Ureter (tissue), 1 donor: ENCODE data around the gene CBX8. TPM values are rescaled to one million over a fixed set of nuclear protein-coding genes. Genes with fewer than 3 reads are reported as not detected.

Experiments
- DNase-seq: peaks from one replicate; pipeline ENCODE4 v3.0.0-alpha.2; 2020; ENCODE audit warnings: low spot score
- total RNA-seq: library from RNA; stranded (reverse); gene quantifications from one replicate; pipeline ENCODE4 v1.2.4, GENCODE V29; 2023
- donor health status: DM: yes; HTN: yes; CAD: no.

The CBX8 gene
- total RNA-seq, 1 donor from 2014 or later = 6.5 TPM

DNA sequence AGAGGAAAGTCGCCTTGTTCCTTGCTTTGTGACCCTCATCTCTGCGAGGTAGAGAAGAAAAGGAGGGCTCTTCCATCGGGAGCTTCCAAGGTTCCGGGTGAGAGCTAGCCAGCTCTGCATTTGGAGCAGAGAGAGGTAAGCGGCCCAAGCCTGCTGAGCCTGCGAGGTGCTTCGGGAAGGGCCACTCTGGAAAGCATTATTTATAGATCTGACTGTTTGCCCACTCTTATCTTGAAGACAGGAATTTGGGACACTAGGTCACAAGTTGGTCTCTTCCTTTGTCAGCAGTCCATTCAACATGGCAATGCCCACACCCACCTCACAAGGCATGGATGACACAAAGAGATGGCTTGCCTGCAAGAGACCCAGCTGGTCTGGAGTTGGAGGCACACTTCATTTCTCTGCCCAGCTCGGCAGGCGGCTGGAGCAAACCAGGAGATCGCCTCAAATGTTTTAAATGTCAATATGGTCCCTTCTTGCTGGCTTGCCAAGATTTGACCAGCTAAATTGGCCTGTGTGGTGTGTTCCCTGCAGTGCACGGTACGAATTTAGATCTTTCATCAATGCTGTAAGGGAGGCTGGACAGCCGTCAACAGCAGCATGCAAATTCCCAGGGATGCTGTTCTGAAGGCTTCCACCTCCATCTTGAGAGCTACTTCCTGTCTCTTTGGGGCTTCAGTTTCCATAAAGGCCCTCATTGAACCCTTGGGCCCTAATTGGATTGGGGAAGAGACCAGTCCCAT is 22.8 kb upstream of the CBX8 start:
- DNase-seq = no peak

DNA sequence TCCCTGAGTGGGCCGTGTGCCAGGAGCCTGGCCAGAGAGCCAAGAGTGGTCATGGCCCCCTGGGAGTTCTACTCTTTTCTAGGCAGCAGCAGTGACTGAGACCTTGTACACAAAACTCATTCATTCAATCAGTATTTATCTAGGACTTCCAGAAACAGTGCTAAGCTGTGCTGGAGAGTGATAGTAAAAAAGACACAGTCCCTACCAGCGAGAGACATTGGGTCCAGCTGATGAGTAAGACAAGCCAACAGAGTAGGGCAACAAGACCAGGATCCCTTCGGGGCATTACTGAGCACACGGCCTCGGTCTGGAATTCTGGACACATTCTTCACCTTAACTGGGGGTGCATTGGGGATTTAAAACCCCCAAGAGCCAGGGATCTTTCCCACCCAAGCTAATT is 22.2 kb upstream of the CBX8 start:
- DNase-seq = no peak

- no peak for DNase-seq
Observed at GRCh38 chr17:79818026-79818758, 21.3 kb upstream of the CBX8 start.

DNA sequence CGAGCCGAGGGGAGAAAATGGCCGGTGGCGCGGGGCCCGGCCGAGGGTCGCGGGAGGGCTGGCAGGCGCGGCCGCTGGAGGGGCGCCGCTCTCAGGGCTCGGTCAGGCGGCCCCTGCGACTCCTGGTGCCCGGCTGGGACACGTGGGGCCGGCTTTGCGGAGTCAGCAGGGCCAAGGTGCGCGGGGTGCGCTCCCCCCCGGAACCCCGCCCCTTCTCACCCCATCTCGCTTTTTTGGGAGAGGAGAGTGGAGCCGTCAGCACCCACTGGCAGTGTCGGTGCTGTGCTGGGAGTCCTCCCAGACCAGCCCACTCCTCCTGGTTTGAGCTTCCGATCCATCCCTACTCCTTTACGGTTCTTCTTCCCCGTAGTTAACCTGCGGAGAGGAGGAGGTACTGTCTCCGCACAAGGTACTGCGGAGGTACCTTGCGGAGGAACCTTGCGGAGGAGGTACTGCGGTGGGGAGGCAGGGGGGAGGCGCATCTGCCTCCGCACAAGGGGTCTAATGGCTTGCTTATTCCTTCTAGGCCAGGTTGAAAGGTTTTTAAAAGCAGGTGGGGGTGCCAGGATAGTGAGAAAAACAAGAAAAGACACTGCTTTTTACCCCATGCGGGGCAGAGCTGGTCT is 19.1 kb upstream of the CBX8 start:
- no peak for DNase-seq

DNA sequence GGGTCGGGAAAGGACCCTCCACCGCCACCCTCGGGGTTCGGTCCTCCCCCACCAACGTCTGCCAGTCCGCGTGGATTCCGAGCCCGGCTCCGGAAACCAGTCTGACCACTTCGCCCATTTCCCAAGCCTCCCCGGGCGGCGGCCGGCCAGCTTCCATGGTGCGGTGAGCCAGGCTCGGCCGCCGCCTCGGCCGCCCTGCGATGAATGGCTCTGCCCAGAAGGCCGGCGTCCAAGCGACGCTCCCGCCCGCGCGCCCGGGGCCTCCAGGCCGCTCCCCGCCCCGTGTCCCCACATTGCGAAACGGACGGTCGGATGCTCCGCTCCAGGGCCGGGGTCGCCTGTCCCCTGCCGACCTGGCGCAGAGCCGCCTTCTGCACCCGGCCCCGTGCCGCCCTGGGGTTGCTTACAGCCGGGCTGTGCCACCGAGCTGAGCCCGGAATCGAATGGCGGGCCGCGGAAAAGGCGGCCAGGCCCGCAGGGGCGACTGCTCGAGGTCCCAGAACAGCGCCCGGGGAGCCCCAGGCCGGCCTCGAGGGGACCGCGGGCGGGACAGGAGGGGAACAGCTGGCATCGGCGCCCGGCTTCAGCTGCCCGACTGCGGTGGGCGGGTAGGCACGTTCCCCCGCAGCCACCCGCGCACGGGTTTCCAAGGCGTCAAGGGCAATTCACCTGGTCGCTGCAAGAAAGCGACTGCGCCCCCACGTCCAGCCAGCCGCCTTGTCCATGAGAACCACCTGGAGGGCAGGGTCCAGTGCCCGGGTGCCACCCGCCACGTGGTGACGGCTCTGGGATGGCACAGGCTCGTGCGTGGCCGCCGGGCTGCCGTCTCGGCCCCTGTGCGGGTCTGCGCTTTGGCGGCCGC is 18.3 kb upstream of the CBX8 start:
- DNase-seq = no peak

- DNase-seq = no peak
Observed at GRCh38 chr17:79814127-79814973, 17.5 kb upstream of the CBX8 start.

DNA sequence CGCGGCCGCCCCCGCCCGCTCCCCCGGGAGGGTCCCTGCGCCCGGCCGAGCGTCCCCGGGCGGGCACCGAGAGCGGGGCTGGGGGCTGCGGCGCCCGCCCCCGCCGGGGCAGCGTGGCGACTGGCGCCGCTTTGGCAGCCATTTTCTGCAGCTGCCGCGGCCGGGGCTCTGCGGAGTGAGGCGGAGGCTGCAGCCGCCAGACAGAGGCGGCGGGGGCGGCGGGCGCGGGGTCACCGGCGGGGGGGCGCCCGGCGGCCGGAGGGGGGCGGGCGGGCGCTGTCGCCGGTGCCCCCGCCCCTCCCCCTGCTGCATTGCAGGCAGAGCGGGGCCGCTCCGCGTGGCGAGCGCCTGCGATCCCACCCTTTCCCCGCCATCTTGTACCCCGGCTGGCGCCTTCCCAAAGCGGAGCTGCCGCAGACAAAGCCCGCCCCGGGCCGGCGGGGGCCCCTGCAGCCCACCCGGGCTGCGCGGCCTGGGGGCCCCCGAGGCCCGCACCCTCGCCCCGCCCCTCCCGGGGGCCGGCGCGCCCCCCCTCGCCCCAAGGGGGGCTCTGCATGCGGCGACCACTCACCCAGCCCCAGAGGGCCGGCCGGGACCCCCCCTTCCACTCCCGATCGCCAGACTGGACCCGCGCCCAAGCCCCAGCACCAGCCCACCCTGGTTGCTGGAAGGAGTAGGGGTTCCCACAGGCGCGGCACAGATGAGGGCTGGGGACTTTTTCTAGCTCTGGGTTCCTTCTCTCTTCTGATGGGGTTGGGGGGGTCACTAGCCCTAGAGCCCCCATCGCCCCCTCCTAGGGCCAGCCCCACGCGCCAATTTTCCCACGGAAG is 16.6 kb upstream of the CBX8 start:
- no peak for DNase-seq

DNA sequence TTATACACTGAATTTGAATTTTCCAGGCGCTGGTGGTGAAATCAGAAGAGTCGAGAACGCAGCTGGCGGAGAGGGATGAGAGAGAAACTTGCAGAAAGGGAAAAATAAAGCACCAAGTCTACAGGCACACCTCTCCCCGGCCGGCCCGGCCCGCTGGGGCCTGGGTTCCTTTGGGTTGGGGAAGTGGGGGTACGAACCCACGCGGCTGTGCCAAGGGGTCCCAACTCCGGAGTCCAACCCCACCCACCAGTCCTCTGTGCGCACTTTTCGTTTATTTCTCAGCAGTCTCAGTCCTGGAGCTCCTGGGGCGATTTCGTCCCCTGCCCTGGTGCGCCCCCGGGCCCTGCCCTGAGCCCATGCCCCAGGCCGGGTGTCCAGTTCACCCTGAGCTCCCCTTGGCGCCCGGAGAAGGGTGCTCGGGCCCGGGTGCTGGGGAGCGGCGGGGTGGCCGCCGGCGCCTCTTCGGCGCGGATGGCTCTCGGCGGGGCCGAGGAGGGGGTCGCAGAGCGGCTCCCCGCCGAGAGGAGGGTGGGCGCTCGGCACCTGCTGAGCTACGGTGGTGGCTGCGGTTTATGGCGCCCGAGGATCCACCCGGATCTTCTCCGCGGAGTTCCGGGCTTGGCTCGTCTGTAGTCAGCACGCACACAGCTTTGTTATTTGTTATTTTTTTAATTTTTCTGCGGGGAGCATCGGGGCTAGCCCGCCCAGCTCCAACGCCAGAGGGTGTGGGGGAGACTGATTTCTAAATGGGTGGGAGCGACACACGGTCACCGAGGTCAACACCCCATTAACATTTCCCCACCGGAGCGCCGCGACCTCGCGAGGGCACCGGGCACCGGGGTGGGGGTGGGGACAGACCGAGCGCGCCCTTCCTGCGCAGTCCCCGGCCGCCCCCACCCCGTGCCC is 15.7 kb upstream of the CBX8 start:
- DNase-seq = no peak

DNA sequence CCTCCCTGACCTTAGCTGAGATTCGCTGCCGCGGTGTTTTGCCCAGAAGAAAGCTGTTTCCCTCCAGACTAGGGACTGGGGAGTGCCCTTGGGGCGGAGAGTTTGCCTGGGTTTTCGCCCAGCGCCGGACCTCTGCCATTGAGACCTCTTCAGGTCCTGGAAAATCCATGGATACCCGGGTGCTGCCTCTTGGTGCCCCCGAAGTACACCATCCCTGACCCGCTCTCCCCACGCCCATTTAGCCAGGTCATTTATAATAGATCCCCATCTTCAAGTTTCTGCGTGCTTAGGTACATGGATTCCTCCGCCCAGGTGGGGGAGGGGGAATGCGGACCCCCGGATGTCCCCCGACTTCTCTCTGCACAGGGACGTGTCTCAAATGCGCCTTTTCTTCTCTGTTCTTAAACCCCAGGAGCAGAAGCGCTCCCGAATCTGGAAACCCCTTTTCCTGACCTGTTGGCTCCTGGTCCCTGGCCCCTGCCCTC is 15.0 kb upstream of the CBX8 start:
- DNase-seq = no peak

DNA sequence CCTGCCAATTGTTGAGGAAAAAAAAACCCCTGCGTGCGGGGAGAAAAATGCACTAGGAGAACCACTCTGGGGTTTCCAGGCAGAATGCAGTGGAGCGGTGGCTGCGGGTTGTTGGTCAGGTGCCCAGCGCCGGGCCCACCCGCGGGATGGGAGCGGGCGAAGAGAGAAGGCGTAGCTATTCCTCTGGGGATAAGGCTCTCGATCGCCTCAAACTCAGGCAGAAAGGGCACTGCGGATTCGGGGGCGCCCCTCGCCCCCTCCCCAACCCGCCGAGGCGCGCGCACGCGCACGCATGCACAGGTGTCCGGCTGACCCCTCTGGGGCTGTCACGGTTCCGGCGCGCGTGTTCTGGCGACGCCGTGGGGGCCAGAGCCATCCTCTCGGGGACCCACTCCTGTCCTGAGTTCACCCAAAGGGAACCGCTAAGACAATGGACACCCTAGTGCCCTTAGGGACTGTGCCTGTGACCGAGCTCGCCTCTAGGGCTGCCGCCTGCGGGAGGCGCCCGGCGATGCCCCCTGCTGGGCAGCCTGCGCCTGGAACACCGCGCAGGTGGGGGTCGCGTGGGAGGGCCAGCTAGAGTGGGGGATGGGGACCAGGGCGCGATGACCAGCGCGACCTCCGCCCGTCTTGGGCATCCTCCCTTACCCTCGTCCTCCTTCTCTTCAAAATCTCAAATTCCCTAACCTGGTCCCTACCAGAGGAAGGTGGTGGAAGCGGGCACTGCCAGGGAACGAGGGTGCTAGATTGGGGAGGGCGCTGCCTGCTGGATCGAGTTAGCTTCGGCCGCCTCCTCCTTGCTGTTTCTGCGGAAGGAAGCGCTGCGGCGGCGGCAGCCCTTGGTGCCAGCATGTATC is 14.4 kb upstream of the CBX8 start:
- DNase-seq = no peak

DNA sequence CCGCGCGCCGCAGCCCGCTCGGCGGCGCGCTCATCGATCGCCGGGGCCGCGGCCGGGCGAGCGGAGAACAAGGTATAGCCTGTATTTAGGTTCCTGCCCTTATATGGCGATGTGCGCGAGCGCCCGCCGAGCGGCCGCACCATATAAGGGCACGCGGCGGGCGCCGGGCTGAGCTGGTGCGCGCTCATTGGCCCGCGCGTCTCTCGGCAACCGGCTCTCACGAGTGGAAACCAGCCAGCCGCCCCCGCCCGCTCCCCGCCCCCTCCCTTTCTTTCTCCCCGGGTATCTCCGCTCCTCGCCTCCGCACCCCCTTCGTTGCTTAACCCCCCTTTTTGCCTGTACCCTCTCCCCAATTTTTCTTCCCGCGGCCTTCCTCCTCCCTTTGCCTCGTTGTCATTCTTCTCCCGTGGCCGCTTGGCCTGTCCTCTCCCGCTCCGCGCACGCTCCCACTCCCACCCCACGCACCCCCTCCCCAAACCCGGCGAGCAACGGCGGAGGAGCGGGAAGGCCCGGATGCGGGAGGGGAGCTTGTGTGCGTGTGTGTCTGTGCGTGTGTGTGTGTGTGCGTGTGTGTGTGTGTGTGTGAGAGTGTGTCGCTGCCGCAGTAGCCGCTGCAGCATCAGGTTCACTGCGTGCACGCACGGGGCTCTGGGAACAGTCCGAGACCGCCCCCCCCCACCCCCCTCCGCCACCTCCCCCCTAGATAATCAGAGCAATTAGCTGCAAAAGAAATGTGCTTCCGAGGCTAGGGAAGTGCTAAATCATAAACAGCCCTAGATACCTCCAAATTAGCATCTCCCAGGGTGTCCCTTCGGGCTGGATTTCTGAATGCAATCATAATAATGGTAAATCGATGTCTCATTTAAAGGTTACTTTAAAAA is 13.5 kb upstream of the CBX8 start:
- peak; percentile 67 for DNase-seq

DNA sequence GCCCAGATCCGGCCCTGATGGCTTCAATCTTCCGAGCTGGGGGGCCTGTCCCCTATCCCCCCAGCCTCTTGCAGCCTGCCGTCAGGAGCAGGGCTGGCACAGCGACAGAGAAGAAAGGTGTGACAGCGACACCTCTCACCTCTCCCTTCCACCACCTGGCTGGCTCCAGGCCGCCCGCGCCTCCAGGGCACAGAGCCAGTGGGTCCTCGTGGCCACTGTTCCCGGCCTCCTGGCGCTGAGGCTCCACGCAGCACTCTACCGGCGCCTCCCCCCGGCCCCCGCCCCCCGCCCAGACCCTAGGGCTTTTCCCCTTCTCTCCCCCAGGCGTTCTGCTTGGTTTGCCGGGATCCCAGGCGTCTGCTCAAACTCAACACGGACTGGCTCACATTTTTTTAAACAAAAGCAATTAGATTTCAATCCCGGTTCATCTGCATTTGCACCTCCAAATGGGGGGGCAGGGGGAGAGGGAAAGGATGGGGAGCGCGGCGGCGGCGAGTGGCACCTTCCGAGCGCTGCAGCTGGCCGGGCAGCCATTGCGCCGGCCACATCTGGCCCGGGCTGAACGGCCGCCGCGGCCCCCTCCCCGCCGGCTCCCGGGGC is 12.8 kb upstream of the CBX8 start:
- DNase-seq = no peak

- DNase-seq = no peak
Observed at GRCh38 chr17:79808763-79809529, 12.1 kb upstream of the CBX8 start.

DNA sequence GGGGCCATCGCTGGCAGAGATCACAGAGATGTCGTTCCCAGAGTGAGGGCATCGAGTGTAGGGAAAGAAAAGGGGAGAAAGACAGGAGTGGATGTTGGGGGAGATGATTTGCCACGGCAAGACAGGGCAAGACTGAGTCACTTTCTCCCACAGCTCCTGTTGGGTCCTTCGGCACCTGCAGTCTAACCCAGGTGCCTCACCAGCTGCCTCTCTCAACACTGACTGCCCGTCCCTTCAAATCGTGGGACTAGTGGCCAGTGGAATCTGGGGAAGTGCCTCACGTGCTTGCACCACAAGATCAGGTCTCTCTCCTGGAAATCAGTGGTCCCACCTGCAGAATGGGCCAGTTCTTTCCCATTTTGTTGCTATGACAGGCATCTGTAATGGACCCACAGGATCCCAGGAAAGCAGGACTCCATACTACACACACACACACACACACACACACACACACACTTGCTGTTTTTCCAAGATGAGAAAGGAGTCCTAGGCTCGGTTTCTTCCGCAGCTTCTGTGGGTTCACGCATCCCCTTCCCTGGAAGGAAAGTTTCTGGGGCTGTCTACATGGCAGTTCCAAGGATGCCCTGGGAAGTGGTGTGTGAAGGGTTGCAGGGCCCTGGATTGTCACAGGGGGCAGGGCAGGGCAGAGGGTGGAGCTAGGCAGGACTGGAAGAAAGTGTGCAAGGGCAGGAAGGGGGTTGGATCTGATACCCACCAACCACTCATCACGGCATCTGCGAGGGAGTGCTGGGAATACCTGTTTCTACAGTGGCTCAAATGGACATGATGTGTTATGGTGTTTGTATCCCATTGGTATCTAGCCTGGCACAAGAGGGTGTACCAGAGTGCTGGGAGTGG is 10.2 kb upstream of the CBX8 start:
- DNase-seq = no peak

DNA sequence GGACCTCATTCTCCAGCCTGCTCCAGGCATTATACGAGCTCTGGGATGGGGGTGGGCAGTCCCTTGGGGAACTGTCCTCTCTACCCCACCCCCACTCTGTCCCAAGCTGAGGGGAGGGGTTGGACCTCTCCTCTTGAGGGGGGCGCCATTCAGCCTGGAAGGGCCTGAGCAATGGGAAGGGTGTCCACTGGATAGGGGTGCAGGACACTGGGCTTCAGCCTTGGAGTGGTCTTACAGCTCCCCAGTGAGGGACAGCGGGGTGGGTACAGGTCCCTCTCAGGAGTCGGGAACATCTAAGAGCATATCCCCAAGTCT is 9.5 kb upstream of the CBX8 start:
- DNase-seq = no peak
